ENCODE data around the gene CDIPT.
"Not testable (repeated sequence)": the region's sequence is repeated elsewhere in the genome, so short reads cannot be mapped to it uniquely, and the experiment has no call there.

Gene CDIPT

GRCh38 chr16:29896841-29897240 is 33.8 kb upstream of the CDIPT start:
- DNase-seq (ENCODE audit: low read depth): no peak

DNA sequence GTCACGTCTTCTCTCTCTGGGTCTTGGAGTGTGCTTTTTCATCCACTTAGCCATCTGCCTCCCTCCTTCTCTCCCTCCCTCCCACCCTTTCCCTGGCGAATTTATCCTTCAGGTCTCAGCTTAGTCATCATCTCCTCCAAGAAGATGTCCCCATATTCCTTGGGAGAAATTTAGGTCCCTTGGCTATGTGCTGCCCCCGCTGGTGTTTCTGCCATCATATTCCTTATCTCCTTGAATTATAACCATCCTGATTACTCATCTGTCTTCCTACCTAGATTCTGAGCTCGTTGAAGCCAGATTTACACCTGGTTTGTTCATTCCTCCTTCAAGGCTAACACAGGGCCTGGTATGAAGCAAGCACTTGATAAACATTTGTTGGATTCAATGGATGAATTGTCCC is 31.3 kb upstream of the CDIPT start:
- DNase-seq (ENCODE audit: low read depth): no peak

GRCh38 chr16:29893553-29893952 is 30.5 kb upstream of the CDIPT start:
- DNase-seq (ENCODE audit: low read depth): no peak

GRCh38 chr16:29892458-29892813 is 29.4 kb upstream of the CDIPT start:
- DNase-seq (ENCODE audit: low read depth): no peak

DNA sequence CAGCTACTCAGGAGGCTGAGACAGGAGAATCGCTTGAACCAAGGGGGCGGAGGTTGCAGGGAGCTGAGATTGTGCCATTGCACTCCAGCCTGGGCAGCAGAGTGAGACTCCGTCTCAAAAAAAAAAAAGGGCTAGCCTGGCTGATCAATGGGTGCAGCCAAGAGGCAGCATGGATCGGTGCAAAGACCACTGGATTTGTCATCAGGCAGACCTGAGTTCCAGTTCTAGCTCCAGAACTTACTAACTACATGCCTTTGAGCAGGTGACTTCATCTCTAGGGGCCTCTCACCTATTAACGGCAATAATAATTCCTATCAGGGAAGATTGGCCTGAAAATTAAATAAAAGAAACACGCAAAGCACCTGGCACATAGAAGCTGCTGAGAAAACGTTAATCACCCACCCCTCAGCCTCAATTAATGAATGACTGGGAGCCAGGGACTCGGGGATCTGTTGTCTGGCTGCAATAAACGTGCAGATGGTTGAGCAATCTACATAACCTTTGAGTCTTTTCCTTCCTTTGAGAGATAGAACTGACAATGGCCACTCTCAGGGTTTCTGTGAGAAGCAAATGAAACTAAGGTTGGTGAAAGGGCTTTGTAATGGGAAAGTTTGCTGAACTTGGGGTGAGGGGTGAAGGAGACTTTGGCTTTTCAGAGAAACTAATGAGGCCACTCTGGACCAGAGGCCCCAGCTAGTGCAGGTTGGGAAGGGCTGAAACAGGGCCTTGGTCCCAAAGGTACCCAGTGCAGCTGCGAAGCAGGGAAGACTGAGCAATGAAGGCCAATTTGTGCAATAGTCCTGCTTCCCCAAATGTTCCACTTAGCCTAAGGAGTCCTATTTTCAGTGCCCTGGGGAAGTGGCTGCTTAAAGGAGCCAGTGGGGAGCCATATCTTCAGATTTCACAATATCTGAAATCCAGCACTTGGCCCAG is 28.8 kb upstream of the CDIPT start:
- DNase-seq (ENCODE audit: low read depth): no peak

GRCh38 chr16:29889372-29889771 is 26.3 kb upstream of the CDIPT start:
- DNase-seq (ENCODE audit: low read depth): not testable (repeated sequence)

DNA sequence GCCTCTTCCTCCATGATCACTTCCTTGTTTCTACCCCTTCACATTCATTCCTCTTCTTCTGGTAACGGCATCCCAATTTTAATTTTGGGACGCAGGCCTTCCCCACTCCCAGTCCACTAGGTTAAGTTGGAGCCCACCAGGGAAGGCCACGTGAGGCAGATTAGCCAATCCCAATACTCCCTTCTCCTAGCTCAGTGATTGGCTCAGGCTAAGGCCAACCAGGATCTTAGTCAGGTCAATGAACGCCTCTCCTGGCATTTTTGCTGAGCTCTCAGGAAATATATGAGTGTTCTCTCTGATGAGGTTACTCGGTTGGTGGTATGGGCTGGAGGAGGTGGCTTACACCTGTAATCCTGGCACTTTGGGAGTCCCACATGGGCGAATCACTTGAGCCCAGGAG is 21.0 kb upstream of the CDIPT start:
- no peak for DNase-seq (ENCODE audit: low read depth)

- DNase-seq (ENCODE audit: low read depth): no peak
Observed at GRCh38 chr16:29881050-29881449, 18.0 kb upstream of the CDIPT start.

DNA sequence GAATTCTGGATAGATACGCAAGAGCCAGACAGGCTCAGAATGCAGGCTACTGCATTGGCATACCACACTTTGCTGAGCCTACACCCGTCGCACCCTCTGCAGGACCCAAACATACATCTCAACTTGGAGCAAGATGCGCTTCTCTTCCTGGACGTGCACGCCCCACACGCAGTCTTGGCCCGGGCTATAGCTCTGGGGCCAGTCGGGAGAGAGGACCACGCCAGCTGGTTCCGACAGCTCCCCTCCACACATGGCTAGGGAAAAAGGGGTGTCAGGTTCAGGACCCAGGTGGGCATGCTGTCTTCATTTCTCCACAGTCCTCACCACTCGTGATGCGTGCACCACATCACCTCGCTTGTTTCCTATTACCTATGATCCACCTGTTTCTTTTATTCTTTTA is 15.1 kb upstream of the CDIPT start:
- DNase-seq (ENCODE audit: low read depth): no peak

DNA sequence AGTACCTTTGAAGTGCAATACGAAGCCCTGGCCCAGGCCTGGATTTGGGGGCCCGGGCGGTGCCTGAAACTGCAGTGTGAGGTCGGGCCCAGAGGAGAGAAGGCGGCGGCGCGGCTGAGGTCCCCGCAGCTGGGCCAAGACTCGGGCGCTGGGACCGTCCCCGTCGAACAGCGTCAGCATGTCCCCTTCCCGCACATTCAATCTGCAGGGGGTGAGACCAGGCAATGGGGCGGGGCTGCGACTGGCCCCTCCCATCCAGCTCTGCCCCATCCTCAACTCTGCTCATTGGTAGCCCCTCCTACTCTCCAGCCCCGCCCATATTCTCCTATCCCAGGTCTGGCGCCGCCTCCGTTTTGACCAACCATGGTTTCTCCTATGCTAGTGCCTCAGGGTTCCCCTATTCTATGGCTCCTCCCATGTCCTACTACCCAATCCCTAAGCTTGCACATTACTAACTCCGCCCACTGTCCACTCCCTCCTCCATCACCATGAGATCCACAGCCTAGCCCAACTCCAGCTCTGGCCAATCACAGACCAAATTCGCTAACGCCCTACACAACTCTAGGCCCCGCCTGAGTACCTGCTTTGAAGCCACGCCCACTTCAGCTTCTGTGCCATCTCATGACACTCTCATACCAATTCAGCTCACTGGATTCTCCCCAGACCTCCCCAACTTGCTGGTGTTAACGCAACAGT is 14.4 kb upstream of the CDIPT start:
- DNase-seq (ENCODE audit: low read depth): peak; percentile 20

- DNase-seq (ENCODE audit: low read depth): no peak
Observed at GRCh38 chr16:29876594-29877249, 13.7 kb upstream of the CDIPT start.

DNA sequence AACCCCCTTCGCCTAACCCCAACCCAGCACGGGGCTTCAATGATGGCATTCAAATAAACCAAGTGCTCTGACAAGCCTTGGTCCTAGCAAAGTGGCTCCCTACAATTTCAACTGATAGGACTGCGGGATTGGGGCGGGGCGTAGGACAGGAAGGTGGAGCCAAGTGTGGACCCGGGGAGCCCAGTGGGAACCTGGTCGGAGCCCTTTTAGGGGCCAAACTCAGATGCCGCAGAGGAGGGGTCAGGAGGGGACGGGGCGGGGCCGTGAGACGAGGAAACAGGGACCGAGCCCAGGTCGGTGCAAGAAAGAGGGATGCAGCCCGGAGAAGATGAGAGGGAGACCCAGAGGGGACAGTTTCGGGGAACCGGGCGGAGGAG is 13.2 kb upstream of the CDIPT start:
- no peak for DNase-seq (ENCODE audit: low read depth)

GRCh38 chr16:29875206-29875605 is 12.2 kb upstream of the CDIPT start:
- DNase-seq (ENCODE audit: low read depth): no peak

- DNase-seq (ENCODE audit: low read depth): no peak
Observed at GRCh38 chr16:29873319-29873718, 10.3 kb upstream of the CDIPT start.

- DNase-seq (ENCODE audit: low read depth): no peak
Observed at GRCh38 chr16:29871822-29872546, 9.0 kb upstream of the CDIPT start.

DNA sequence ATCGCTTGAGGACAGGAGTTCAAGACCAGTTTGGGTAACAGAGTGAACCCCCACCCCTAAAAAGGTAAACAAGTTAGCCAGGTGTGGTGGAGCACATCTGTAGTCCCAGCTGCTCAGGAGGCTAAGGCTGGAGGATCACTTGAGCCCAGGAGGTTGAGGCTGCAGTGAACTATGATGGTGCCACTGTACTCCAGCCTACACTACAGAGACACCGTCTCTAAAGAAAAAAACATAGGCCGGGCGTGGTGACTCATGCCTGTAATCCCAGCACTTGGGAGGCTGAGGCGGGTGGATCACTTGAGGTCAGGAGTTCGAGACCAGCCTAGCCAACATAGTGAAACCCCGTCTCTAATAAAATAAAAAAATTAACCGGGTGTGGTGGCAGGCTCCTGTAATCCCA is 6.0 kb upstream of the CDIPT start:
- not testable (repeated sequence) for DNase-seq (ENCODE audit: low read depth)

DNA sequence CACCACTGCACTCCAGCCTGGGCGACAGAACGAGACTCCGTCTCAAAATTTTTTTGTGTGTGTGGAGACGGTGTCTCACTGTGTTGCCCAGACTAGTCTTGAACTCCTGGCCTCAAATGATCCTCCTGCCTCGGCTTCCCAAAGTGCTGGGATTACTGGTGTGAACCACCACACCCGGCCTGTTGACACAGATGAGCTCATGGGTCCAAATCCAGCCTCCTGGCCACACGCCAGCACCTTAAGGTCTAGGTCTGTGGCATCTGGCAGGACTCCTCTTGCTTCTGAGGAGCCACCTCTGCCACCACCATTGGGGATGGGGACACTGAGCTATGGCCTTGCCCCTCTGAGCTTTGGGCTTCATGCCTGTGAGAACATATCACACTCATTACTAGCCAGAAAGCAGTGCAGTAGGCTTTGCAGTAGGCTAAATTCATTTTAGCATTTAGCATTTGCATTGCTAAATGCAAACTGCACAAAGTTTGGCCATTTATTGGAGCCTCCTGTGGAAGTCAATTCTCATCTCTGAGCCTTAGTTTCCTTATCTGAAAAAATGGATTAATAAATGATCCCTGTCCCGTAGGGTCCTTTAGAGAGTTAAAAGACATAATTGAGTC is 5.5 kb upstream of the CDIPT start:
- no peak for DNase-seq (ENCODE audit: low read depth)

GRCh38 chr16:29864205-29864604 is 1.2 kb upstream of the CDIPT start:
- no peak for DNase-seq (ENCODE audit: low read depth)

DNA sequence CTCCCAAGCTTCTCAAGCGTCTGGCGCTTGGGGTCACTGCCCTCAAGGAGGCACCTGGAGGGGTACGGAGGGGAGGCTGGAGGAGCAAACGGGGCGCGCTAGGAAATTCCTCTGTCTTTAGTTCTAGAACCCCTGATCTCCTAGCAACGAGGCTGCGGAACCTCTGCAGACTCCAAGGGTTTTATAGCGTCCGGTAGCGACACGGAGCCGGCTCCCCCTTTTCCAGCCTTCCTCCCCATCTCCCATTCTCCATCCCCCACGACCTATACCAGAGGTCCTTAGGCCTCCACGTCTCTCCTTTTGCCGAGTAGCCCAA is 601 bp upstream of the CDIPT start:
- DNase-seq (ENCODE audit: low read depth): no peak

DNA sequence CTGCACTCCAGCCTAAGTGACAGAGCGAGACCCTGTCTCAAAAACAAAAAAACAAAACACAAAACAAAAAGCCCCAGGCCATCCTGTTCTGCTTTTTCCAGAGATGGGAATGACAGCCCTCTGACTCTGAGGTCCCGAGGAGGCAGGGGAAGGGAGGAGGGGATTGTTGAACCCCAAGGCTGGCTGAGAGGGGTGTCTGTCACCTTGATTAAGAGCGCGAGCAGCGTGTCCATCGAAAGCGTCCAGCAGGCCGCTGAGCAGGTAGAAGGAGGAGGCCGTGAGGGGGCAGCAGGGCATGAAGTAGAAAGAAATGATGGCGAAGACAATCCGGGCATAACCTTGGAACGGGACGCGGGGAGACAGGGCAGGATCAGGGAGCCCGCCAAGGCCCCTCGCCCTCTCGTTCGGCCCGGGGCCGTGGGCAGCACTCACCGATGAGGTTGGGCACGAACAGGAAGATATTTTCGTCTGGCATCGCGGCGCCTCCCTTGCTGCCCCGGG is 593 bp downstream of the CDIPT start:
- DNase-seq (ENCODE audit: low read depth): no peak

DNA sequence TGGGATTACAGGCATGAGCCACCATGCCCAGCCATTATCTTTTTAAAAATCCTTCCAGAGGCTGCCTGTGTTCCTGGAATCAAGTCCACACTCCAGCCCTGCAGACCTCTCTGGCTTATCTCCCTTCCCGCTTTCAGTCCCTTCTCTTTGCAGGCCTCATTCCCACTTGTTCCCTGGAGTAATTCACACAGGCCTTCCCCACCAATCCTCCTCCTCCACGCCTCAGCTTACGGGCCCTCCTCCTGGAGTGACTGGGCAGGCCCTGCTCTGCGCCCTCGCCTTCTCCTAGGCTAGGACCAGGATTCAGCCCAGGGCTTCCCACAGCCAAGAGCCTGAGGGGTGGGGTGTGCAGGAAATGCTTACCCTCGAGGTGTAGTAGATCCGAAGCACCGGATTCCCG is 2.8 kb downstream of the CDIPT start:
- DNase-seq (ENCODE audit: low read depth): no peak

- DNase-seq (ENCODE audit: low read depth): no peak
Observed at GRCh38 chr16:29858974-29859373, 4.1 kb downstream of the CDIPT start.
